Measurements from ENCODE around the gene GRK1.

- no peak for TF ChIP-seq GATA1 (IDR thresholded peaks at IDR 0.05; ENCODE audit: low read depth, low read length)
- no peak for TF ChIP-seq POLR2A (IDR thresholded peaks at IDR 0.05; ENCODE audit: low read length)
Observed at GRCh38 chr13:113736258-113736731, 69.3 kb downstream of the GRK1 start.

All from erythroblast (primary cell).